HL-60/S4 treated with phorbol 12-myristate 13-acetate at 8.2 ng/mL for 4 days and 3 days (cell line): ENCODE measurements around the gene C9orf85.

Experiments used
- in situ Hi-C: fragments of 300-500 bp; cut with MboI; formaldehyde crosslinking; loops from 2 replicates; pipeline ENCODE4 v1.15.0; 2022; ENCODE audit warnings: low sequenced_read_pairs

C9orf85 gene

DNA sequence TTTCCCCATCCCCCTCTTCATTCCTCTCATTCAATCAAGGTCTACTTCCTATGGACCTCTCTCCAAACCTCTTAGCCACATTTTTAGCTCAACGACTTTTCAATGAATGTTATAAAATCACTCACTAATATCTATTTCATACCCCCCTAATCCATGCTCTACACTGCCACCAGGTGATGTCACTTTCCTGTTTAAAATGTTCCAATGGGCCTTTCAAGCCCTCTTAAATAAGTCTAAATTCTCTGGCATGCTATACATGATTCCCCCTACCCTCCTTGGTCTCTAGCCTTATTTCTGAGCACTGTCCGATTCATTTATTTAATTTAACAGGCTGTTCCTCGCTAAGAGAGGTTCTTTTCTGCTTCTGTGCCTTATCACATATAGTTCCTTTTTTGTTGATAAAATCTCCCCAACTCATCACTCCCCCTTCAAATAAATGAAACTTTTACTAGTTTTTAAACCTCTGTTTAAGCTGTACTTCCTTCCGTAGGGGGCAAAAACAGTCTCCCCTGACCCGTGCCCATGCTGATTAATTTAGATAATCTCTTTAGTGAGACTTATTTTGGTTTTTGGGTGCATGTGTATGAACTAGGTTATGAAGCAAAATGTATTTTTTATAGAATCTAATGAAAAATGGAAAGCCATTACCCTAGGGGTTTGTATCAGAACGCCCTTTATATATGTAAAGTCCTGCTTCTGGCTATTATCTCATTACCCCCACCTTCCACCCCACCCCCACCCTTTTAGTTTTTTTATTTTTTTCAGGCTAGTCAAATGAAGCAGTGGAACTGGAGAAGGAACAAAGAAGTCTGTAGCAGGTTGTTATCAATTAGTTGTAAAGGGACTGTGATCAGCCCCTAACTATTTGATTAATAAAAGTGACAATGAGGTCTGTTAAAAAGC is 9.5 kb upstream of the C9orf85 start:
- in situ Hi-C loops: no loop called here

DNA sequence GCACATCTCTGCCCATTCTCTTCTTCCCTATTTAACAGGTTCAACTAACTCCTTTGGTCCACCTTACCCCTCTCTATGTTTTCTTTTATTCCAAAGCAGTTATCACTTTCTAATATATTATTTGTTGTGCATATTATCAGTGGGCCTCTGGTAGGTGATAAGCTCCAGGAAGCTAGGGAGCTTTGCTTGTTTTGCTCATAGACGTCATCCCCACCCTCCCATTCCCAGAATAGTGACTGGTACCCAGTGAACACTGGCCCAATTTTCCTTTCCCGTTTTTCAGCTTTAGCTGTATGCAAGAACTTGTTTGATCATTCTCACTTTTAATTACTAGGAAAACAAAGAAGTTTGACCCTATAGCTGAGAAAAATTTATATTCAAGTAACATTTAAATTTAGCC is 7.4 kb upstream of the C9orf85 start:
- in situ Hi-C loops: no loop called here

GRCh38 chr9:71908825-71909224 is 2.6 kb upstream of the C9orf85 start:
- in situ Hi-C loops: no loop called here

GRCh38 chr9:71909887-71910649 is 1.4 kb upstream of the C9orf85 start:
- in situ Hi-C loops: no loop called here

GRCh38 chr9:71910650-71911060 is 784 bp upstream of the C9orf85 start:
- in situ Hi-C loops: no loop called here

DNA sequence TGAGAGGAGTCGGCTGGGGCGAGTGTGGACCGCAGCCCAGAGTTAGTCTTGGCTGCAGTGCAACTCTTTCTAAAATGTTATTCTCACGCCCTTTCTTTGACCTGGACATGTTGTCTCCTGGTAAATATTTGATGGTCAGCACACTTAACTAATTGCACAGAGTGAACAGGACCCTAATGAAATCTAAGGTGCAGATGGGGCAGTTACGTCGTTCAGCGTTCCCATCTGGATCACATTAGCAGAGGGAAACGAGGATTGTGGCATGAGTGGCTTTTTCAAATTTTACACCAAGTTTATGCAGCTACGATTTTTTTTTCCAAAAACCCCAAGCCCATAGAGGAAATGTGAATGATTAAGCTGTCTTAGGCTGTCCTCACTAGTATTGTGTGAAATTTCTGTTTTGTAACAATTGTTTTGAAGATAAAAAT is 483 bp downstream of the C9orf85 start:
- in situ Hi-C loops: no loop called here

GRCh38 chr9:71915495-71915894 is 4.1 kb downstream of the C9orf85 start:
- in situ Hi-C loops: no loop called here

- in situ Hi-C loops: no loop called here
Observed at GRCh38 chr9:71916834-71917534, 5.5 kb downstream of the C9orf85 start.

GRCh38 chr9:71918419-71918818 is 7.0 kb downstream of the C9orf85 start:
- in situ Hi-C loops: no loop called here

DNA sequence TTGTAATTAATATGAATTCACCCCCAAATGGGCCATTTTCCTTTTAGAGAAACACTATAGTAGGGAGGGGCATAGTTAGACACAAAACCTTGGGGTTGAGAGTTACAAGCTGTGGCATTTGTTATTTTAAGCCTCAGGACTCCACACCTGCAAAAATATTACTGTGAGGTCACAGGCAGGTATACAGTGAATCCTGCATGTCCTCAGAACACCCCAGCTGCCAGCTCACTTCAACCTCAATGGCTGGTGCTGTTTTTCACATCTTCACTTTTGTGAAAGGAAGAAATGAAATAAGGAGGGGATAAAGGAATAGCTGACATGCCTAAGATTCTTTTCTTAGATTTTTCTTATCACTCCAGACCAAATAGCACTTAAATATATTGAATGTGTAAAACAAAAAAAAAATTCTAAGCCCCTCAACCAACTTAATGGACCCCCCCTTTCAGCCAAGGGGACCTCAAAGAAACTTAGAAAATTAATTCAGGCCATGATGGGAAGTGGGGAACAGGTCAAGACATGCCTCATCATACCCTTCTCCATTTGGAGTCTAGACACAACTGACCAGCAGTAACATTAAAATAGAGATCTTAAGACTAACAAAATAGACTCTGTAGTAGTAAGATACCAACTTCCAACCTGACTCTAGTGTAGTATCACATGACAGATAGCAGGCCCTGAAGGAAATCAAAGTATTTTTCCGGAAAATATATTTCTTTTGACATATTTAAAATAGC is 9.2 kb downstream of the C9orf85 start:
- in situ Hi-C loops: no loop called here

- in situ Hi-C loops: no loop called here
Observed at GRCh38 chr9:71921190-71921814, 9.9 kb downstream of the C9orf85 start.

GRCh38 chr9:71924576-71924975 is 13.1 kb downstream of the C9orf85 start:
- in situ Hi-C loops: no loop called here

DNA sequence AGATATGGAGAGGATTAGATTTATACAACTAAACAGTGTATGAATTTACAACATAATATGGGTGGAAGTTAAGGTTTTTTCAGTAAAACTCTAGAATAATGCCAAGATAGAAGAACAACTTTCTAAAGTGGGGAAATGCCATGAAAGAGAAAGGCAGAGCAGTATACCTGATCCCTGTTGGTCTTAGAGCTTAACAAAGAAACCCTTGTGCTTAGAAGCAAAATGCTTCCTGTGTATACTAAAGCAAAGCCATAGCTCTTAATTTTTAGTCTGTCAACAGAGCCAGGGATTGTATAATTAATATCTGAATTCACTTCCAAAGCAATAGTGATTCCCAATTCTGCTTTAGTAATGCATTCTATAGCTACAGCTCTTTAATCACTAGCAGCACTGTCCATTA is 14.4 kb downstream of the C9orf85 start:
- in situ Hi-C loops: no loop called here

- in situ Hi-C loops: no loop called here
Observed at GRCh38 chr9:71928376-71928775, 16.9 kb downstream of the C9orf85 start.

DNA sequence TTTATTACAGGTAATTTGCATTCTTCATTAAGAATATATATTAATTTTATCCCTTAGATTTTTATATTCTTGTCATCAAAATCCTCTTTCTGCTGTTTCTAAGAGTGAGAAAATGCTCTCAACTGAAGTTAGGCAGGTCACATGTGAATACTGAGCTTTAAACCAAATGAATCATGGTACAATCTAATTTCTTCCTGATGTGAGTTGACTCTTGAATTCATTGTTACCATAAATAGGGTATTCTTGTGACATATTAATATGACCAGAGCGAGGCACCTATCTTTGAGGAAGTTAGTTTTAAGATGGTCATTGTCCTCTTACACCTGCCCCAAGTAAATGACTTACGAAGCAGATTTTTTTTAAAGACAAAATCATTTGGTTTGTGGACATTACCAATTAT is 17.4 kb downstream of the C9orf85 start:
- in situ Hi-C loops: no loop called here

DNA sequence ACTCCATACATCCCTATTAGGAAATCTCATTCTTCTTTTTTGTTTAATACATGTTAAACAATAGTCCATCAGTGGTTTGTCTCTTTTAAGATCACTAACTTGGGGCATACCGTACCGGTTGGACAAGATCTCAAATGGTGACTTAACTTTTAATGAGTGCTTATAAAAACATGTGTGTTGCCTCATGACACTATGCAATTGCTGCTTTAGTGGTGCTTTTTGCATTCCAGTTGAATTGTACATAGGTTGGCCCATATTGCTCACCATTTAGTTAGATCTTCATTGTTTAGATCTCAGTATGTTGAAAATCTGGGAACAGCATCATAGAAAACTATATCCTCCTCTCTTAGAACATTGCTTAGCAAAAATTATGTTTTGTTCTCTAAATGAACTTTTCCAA is 17.8 kb downstream of the C9orf85 start:
- in situ Hi-C loops: no loop called here

GRCh38 chr9:71929791-71930440 is 18.5 kb downstream of the C9orf85 start:
- in situ Hi-C loops: no loop called here

- in situ Hi-C loops: no loop called here
Observed at GRCh38 chr9:71931166-71931565, 19.7 kb downstream of the C9orf85 start.

- in situ Hi-C loops: no loop called here
Observed at GRCh38 chr9:71936066-71936465, 24.6 kb downstream of the C9orf85 start.
